ENCODE data around the gene SOX1. TPM values are rescaled to one million over a fixed set of nuclear protein-coding genes. Genes with fewer than 3 reads are reported as not detected.

The SOX1 gene
- total RNA-seq, 3 donors from 2014 or later: 0.19 TPM; not detected in 2

DNA sequence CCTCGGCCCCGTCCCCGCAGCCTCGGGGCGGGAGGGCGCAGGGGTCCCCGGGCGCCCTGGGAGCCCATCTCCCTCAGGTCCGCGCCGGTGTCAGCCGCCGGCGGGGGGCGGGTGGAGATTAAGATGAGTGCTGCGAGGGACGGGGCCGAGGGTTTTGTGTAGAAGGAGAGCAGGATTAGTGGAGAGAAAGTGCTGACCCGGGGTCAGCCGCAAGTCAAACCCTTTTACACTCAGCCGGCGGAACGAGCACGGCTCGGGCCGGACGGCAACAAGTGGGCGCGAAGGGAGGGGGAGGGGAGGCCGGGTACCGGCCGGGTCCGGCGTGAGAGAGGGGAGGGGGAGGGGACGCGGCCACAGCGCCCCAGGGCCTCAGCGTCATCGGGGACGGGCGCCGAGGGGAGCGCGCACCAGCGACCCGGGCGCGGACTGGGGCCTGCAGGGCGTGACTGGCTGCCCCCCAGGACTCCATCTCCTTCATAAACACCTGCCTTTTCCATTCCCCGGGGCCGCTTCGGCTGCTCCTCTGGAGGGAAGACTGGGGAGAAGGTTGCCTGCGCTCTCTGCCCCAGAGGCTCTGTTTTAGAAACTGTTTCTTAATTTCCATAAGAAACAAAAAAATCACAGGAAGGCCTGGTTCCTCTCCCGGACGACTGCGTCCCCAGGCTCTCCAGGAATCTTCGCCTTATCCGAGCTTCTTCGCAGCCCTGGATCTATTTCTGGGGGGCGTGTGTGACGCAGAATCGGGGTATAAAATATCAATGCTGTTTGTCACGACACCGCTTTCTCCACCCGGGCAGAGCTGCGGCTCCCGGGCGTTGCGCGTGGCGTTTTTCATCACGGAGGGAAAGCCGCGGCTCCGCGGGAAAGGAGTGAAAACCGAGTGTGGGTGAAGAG, 6.5 kb downstream of the SOX1 start:
- Histone ChIP-seq H3K4me3 (no peak overlapping the region), H3K9me3 (no peaks in the 10 kb centered on the region), H3K36me3 (ENCODE audit: low read depth) (no peaks in the 10 kb centered on the region), H3K4me1 (ENCODE audit: low read depth) (peaks cover 2% of the 10 kb centered on the region)
- no peak for DNase-seq
- intact Hi-C loops (cut with DNase I, micrococcal nuclease): loop anchor here in 1 of 2 donors (10.0 kb wide), 1 partner anchor 509 kb away; no protein-coding TSS in a partner anchor
- no peak for TF ChIP-seq CTCF (IDR thresholded peaks at IDR 0.05)
- ATAC-seq: no peak

- Histone ChIP-seq H3K9me3 (no peaks in the 10 kb centered on the region), H3K36me3 (ENCODE audit: low read depth) (no peaks in the 10 kb centered on the region), H3K4me3 (no peak overlapping the region), H3K4me1 (ENCODE audit: low read depth) (no peaks in the 10 kb centered on the region)
- ATAC-seq (no peak), DNase-seq (no peak)
- intact Hi-C loops (cut with DNase I, micrococcal nuclease): loop anchor here in 1 of 2 donors (10.0 kb wide), 1 partner anchor 510 kb away; no protein-coding TSS in a partner anchor
- no peak for TF ChIP-seq CTCF (IDR thresholded peaks at IDR 0.05)
Measured at GRCh38 chr13:112074139-112074865, 7.4 kb downstream of the SOX1 start.

- ATAC-seq: no peak
- DNase-seq: no peak
- H3K36me3 ChIP-seq (ENCODE audit: low read depth): no peaks in the 10 kb centered on the region
- intact Hi-C loops (cut with DNase I, micrococcal nuclease): loop anchor here in 1 of 2 donors (10.0 kb wide), 1 partner anchor 513 kb away; no protein-coding TSS in a partner anchor
- TF ChIP-seq CTCF (IDR thresholded peaks at IDR 0.05): no peak
- no peak overlapping the region for H3K4me3 ChIP-seq
- no peaks in the 10 kb centered on the region for H3K9me3 ChIP-seq
- no peaks in the 10 kb centered on the region for H3K4me1 ChIP-seq (ENCODE audit: low read depth)
Measured at GRCh38 chr13:112077729-112078128, 10.8 kb downstream of the SOX1 start.

- TF ChIP-seq CTCF (IDR thresholded peaks at IDR 0.05): no peak
- no peaks in the 10 kb centered on the region for H3K9me3 ChIP-seq
- no peaks in the 10 kb centered on the region for H3K4me1 ChIP-seq (ENCODE audit: low read depth)
- DNase-seq: no peak
- H3K36me3 ChIP-seq (ENCODE audit: low read depth): no peaks in the 10 kb centered on the region
- intact Hi-C loops (cut with DNase I, micrococcal nuclease): loop anchor here in 1 of 2 donors (10.0 kb wide), 1 partner anchor 513 kb away; no protein-coding TSS in a partner anchor
- ATAC-seq: no peak
- H3K4me3 ChIP-seq: no peak overlapping the region
Measured at GRCh38 chr13:112078216-112078615, 11.3 kb downstream of the SOX1 start.

DNA sequence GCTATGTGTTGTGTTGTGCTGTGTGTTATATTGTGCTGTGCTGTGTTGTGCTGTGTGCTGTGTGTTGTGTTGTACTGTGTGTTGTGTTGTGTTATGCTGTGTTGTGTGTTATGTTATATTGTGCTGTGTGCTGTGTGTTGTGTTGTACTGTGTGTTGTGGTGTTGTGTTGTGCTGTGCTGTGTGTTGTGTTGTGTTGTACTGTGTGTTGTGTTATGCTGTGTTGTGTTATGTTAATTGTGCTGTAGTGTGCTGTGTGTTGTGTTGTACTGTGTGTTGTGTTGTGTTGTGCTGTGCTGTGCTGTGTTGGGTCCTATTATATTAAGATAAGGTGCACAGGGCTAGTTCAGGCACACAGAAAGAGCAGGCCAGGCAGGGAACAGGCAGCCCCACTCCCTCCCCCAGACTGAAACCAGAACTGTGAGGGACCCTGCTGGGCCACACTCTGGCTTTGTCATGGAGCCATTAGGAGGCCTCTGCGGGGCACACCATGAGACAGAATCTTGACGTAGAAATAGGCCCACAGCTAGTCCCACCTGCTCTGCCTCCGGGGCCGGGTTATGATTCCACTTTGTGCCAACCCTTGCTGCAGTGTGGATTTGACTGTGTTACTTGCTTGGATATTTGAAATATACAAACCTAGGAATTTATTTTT, 12.1 kb downstream of the SOX1 start:
- no peaks in the 10 kb centered on the region for H3K4me1 ChIP-seq (ENCODE audit: low read depth)
- H3K36me3 ChIP-seq (ENCODE audit: low read depth): no peaks in the 10 kb centered on the region
- H3K4me3 ChIP-seq: no peak overlapping the region
- intact Hi-C loops (cut with DNase I, micrococcal nuclease): loop anchor here in 1 of 2 donors (10.0 kb wide), 1 partner anchor 514 kb away; no protein-coding TSS in a partner anchor
- H3K9me3 ChIP-seq: peaks cover 4% of the 10 kb centered on the region
- no peak for TF ChIP-seq CTCF (IDR thresholded peaks at IDR 0.05)
- ATAC-seq (no peak), DNase-seq (no peak)

Measured in mucosa of descending colon (tissue), 3 donors.